GM13976 (cell line): ENCODE measurements around the gene PFDN4.
A peak's percentile ranks its signal among the peaks of the same experiment; 100 is the strongest.

ENCODE experiments used
- DNase-seq: peaks from one replicate; pipeline ENCODE4 v3.0.0; 2012; ENCODE audit warnings: low spot score
- in situ Hi-C: fragments of 300-500 bp; cut with MboI; formaldehyde crosslinking; loops from one replicate; pipeline ENCODE4 v1.12.0; 2022; ENCODE audit warnings: low sequenced_read_pairs, mixed read lengths, inconsistent platforms; ENCODE audit not compliant: unreplicated experiment
- TF ChIP-seq, protein P1 (sequence below): IDR thresholded peaks from 2 replicates; pipeline ENCODE4 v1.5.1; 2012; ENCODE audit warnings: borderline replicate concordance, mild to moderate bottlenecking; ENCODE audit not compliant: insufficient read depth; ENCODE audit errors: extremely low read depth, missing control alignments, control extremely low read depth

Gene PFDN4

DNA sequence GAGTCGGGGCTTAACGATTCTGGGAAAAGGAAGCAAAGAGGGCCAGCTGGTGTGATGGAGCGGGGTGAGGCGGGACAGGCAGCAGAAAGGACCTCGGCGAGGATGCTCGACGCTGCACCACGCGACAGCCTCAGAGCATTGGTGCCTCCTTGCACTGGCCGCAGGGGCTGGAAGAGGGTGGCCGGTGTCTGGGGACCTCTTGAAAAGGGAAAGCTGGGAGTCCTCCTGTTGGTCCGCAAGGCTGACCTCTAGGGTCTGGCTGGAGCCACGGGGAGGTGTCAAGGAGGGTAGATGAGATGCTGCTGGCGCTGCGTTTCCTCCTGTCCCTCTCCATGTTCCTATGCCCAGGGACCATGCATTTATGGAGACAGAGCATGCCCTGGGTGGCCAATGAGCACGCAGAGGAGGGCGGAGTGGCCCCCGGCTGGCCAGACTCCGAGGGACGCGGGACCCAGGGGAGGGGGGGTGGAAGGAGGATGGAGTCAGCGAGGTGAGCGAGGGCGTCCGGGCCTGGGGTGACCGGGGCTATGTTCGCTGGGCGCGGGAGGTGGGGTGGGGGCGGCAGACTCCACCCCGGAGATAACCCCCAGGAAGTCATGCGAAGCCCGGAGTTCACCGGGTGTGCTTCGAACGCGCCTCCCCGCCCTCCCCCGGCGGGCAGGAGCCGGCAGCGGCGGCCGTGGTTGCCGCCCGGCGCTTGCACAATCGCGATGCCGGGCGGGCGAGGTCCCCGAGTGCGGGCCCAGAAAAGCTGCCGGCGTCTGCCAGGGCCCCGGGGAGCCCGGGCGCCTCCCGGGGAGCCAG lies 34.0 kb upstream of the PFDN4 start, which contains the start of gene CYP24A1:
CYP24A1 (minus strand) TSS at position 334 of the 804 bp plus-strand sequence. CDS start 407 bp downstream, outside the sequence.
- TF ChIP-seq, protein P1, sequence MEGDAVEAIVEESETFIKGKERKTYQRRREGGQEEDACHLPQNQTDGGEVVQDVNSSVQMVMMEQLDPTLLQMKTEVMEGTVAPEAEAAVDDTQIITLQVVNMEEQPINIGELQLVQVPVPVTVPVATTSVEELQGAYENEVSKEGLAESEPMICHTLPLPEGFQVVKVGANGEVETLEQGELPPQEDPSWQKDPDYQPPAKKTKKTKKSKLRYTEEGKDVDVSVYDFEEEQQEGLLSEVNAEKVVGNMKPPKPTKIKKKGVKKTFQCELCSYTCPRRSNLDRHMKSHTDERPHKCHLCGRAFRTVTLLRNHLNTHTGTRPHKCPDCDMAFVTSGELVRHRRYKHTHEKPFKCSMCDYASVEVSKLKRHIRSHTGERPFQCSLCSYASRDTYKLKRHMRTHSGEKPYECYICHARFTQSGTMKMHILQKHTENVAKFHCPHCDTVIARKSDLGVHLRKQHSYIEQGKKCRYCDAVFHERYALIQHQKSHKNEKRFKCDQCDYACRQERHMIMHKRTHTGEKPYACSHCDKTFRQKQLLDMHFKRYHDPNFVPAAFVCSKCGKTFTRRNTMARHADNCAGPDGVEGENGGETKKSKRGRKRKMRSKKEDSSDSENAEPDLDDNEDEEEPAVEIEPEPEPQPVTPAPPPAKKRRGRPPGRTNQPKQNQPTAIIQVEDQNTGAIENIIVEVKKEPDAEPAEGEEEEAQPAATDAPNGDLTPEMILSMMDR: no peak
- peak; percentile 34 for DNase-seq
- in situ Hi-C loops: no loop called here

DNA sequence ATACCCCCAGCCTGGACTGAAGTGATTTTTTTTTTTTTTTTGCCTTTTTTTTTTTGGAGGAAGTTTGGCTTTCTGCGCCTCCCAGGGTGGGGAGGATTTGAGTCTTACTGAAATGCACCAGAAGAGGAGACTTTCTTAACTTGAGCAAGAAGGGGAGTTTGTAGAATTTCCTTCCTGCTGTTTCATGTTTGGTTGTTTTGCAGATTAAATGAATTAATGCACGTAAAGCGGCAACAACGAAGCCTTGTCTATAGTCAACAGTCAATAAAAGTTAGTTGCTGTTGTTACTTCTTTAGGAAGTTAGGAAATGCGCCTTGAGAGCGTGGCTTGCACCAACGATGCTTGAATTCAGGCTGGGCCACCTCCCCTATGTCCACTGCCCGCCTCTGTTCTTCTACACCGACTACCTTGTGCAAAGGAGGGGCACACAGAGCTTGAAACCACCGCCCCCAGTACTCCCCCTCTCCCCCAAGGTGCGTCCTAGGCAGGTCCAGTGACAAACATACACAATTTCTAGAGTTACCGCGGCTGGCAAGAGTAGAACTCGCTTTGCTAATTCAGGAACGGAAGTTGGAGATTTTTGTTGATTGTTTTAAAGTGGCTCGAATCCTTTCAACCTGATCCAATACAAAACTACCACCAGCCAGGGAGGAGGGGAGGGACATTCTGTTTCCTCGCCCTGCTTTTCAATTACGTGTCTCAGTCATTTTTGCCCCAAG lies 33.3 kb upstream of the PFDN4 start:
- TF ChIP-seq, protein P1: no peak
- in situ Hi-C loops: loop anchor here (25.0 kb wide), 2 partner anchors 212 to 612 kb away; no protein-coding TSS in a partner anchor

DNA sequence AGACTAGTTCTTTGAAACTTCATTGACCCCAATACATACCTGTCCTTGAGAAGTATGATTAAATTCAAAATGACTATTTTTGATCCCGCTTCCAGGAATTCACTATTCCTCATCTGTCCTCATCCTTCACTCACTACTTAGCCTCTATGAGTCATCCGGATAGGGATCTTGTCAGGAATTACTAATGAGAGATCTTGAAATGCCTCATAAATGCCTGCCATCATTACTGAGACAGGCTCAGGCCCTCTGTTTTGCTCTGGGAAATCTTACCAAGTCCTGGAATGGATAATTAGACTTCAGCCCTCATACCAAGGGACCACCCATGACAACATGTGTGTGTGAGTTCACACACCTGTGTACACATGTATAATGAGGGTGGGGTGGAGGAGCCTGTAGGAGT lies 31.3 kb upstream of the PFDN4 start:
- in situ Hi-C loops: loop anchor here (25.0 kb wide), 2 partner anchors 214 to 614 kb away; no protein-coding TSS in a partner anchor
- DNase-seq: no peak
- TF ChIP-seq, protein P1: no peak

More for the DNA sequence above, 33.3 kb upstream of the PFDN4 start:
- DNase-seq: no peak

DNA sequence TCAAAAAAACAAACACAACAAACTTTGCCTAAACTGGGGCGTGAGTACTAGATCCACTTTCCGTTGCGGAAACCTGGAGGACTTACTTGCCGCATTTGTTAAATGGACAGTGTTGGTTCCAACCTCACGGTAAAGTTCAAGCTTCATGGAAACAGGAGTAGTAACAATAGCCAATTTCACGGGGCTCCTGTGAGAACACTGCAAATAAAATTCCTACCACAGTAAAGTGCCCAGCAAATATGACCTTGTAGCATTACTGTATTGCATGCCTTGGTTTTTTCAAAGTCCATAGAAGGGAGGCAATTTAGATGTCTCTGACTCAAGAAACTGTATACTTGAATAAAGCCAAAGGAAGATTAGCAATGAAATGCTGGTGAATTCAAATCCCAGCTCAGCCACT lies 30.5 kb upstream of the PFDN4 start:
- TF ChIP-seq, protein P1: no peak

DNA sequence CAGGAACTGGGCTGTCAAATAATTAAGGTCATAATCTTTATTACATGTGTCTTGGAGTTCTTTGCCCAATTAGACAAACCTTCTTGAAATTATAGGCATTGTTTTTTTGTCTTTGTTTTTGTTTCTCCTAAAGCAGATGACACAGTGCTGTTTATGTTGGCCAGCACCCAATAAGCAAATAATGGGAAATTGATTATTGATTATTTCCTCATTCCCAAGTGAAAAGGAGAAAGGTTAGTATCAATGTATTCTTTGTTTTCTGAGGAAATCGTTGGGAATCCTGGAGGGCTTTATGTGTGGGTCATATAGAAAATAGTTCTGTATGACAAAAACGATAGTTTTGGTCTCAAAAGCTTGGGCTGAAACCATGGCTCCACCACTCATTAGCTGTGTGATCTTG lies 29.6 kb upstream of the PFDN4 start:
- in situ Hi-C loops: loop anchor here (25.0 kb wide), 2 partner anchors 216 to 616 kb away; no protein-coding TSS in a partner anchor
- TF ChIP-seq, protein P1: no peak
- no peak for DNase-seq

More for the DNA sequence above, 30.5 kb upstream of the PFDN4 start:
- DNase-seq: no peak
- in situ Hi-C loops: loop anchor here (25.0 kb wide), 2 partner anchors 215 to 615 kb away; no protein-coding TSS in a partner anchor

DNA sequence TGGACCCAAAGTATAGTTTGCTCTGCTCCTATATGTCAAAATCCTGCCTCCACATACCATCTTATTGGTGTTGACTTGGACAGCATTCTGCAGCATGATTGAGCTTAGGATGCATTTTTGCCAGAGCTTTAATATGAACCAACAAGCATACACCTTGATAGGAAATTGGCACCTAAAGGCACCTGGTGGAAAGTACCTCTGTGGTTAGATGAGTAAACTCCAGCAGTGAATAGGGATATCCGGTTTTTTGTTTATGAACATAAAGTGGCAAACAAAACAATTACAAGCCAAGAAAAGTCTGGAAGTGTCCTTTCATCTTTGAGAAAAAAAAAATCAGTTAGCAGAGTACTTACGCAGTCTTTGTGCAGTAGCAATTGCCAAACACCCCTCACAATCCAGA lies 27.9 kb upstream of the PFDN4 start:
- DNase-seq: no peak
- in situ Hi-C loops: loop anchor here (25.0 kb wide), 2 partner anchors 218 to 618 kb away; no protein-coding TSS in a partner anchor
- TF ChIP-seq, protein P1: no peak
